ENCODE data around the gene GANC.
"Not testable (repeated sequence)": the region's sequence is repeated elsewhere in the genome, so short reads cannot be mapped to it uniquely, and the experiment has no call there.

The GANC gene

DNA sequence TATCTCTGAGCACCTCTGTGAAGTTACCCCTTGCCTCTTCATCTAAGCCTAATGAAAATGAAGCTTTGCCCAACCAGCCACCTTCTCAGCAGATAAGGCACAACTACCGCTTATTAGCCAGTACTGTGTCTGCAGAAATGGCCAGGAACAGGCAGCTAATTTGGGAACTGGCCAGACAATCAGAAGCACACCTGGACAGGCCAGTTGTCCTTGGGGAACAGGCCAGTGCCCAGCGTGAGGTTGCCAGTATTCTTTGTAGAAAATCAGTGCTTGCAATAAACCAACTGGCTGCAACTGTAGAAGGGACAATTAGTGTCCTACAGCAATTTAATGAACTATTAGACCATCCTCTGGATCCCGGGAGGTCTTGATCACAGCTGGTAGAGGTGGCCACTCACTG lies 10.7 kb downstream of the GANC start:
- DNase-seq, result no peak

DNA sequence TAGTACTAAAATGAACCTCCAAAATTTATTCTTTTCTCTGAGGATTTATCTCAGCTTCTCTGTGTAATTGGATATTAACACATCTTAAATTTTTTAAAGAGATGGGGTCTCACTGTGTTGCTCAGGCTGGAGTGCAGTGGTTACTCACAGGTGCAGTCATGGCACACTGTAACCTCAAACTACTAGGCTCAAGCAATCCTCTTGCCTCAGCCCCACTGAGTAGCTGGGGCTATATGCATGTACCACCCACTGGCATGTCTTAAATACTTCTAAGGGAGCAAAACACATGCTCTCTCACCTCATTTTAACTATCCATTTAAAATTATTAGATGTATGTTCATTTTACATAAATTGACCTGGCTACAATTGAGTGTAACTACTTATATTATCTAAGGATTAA lies 11.6 kb downstream of the GANC start:
- no peak for DNase-seq

- no peak for DNase-seq
Measured at GRCh38 chr15:42285034-42285433, 12.0 kb downstream of the GANC start.

DNA sequence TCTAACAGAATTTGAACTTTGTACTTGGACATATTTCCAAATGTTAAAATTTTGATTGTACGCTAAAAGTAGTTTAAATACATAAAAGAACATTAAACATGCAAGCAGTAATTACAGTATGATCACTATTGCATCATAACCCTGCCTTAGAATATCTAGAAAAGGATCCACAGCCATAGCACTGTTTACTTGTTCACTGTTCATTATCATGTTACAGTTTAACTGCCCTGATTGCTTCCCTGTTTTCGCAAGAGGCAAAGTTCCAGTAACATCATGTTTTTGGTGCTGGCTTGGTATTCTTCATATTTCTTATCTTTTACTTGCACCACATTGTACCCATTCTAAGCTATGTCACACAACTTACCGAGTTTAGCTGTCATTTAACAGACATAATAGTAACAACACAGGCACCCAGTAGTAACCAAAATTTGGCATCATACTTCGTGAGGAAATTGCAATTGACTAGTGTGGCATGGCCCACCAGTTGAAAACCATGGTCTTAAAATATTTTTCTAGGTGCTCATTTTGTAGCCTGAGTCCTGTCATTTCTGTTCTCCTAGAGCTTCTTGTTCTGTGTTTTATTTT lies 13.5 kb downstream of the GANC start:
- no peak for DNase-seq

GRCh38 chr15:42287931-42288330 lies 14.9 kb downstream of the GANC start:
- DNase-seq, result no peak

GRCh38 chr15:42289166-42289565 lies 16.2 kb downstream of the GANC start:
- no peak for DNase-seq

GRCh38 chr15:42301004-42301403 lies 28.0 kb downstream of the GANC start:
- DNase-seq, result not testable (repeated sequence)

DNA sequence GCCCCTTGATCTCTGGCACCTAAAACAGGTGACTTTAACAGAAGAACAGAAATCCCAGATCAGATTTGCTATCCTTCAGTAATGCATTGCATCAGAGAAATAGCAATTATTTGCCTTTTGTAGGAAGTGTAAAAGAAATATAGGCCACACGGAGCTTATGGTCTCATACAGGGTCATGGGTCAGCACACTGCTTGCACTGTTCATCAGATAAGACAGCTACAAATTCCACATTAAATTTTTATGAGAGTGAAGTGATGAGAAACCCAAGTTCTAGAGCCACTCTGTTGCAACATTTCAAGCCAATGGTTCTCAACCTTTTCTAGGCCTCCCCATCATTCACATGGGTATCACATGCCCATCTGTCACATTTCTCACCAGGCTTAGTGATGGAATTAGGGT lies 33.7 kb downstream of the GANC start:
- no peak for DNase-seq

GRCh38 chr15:42313463-42313862 lies 40.5 kb downstream of the GANC start:
- no peak for DNase-seq

GRCh38 chr15:42314818-42315217 lies 41.8 kb downstream of the GANC start:
- DNase-seq, result no peak

- DNase-seq, result no peak
Measured at GRCh38 chr15:42315521-42315920, 42.5 kb downstream of the GANC start.

- not testable (repeated sequence) for DNase-seq
Measured at GRCh38 chr15:42316282-42316805, 43.3 kb downstream of the GANC start.

DNA sequence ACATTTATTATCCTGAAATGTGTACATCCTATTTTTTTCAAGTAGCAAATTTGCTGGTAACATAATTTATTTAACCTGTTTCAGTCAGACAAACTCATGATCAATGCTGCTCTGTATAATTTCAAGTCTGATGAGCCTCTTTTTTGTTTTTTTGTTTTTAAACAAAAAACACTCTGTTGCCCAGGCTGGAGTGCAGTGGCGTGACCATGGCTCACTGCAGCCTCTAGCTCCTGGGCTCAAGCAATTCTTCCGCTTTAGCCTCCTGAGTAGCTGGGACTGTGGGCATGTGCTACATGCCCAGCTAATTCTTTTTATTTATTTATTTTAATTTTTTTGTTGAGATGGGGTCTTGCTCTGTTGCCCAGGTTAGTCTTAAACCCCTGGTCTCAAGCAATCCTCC lies 46.2 kb downstream of the GANC start:
- no peak for DNase-seq

GRCh38 chr15:42324308-42324707 lies 51.3 kb downstream of the GANC start:
- DNase-seq, result no peak

- no peak for DNase-seq
Measured at GRCh38 chr15:42329161-42329560, 56.2 kb downstream of the GANC start.

GRCh38 chr15:42329992-42330391 lies 57.0 kb downstream of the GANC start:
- no peak for DNase-seq

- no peak for DNase-seq
Measured at GRCh38 chr15:42331235-42331634, 58.2 kb downstream of the GANC start.

- DNase-seq, result no peak
Measured at GRCh38 chr15:42332331-42332730, 59.3 kb downstream of the GANC start.

DNA sequence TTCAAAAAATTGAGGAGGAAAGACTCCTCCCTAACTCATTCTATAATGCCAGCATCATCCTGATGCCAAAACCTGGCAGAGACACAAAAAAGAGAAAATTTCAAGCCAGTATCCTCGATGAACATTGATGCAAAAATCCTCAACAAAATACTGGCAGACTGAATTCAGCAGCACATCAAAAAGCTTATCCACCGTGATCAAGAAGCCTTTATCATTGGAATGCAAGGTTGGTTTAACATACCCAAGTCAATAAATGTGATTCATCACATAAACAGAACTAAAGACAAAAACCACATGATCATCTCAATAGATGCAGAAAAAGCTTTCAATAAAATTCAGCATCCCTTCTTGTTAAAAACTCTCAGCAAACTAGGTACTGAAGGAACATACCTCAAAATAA lies 62.1 kb downstream of the GANC start:
- no peak for DNase-seq

GRCh38 chr15:42336650-42337049 lies 63.6 kb downstream of the GANC start:
- DNase-seq, result not testable (repeated sequence)

- DNase-seq, result not testable (repeated sequence)
Measured at GRCh38 chr15:42337104-42337503, 64.1 kb downstream of the GANC start.

GRCh38 chr15:42338500-42338899 lies 65.5 kb downstream of the GANC start:
- DNase-seq, result no peak

- no peak for DNase-seq
Measured at GRCh38 chr15:42343596-42344232, 70.7 kb downstream of the GANC start.

DNA sequence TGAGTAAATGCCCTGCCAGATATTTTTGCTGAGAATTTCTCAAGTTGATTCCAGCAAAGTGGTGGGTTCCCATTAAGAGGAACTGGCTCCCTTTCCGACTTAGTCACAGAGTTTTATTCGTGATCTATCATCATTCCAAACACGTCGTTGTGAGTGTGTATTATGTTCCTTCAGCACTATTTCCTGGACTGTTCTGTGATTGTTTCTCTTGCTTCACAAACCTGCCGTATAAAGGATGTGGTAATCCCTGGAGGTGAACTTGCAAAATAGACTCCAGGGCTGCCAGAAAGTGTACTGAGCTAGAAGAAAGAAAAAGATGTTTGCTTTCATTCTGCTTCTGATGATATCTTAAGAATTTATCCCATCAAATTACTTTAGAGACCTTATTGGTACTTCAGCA lies 71.8 kb downstream of the GANC start:
- no peak for DNase-seq

DNA sequence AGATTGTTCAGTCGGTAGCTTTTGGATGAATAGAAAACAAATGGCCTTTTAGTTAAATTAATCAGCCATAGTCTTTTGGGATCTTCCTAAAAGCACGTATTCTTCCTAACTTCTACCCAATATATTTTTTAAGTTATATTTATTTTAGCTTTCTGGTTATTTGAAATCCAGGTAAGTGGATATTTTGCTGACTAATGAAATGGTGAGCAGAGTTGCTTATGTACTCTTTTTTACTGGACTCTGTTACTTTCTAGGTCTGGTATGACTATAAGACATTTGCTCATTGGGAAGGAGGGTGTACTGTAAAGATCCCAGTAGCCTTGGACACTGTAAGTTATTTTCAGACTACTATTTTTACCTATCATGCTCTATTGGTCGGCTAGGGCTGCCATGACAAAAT lies 72.5 kb downstream of the GANC start:
- DNase-seq, result no peak

All from CD4-positive, alpha-beta T cell treated with Interleukin-21 for 1 hour (primary cell).